IMR-90 (cell line): ENCODE data around the gene CYP2D6. TPM values are rescaled to one million over a fixed set of nuclear protein-coding genes. Genes with fewer than 3 reads are reported as not detected.

ENCODE experiments used
- ATAC-seq: fragments of 200-7000 bp; cut with Tn5 transposase; 2 replicates; pipeline ENCODE4 v1.9.1; 2020; ENCODE audit warnings: low read depth, mild to moderate bottlenecking, moderate library complexity
- BruUV-seq: library from RNA; stranded (reverse); fragments of 400-500 nt; replicated peaks from 2 replicates; lab custom pipeline; 2021; lab: Mats Ljungman, UMichigan
- CTCF ChIA-PET: fragments of 300-600 bp; formaldehyde crosslinking; extraction: SDS; loops from one replicate; lab custom pipeline; 2021; ENCODE audit warnings: antibody characterized with exemption; lab: Yijun Ruan, JAX
- POLR2A ChIA-PET: fragments of 300-600 bp; sonication (Branson Sonifier 250); formaldehyde crosslinking; loops from one replicate; lab custom pipeline; 2022; ENCODE audit warnings: antibody characterized with exemption; ENCODE audit not compliant: unreplicated experiment; lab: Charles Lee
- DNase-seq: peaks from one replicate; pipeline ENCODE4 v3.0.0; 2013
- H2AFZ ChIP-seq: replicated peaks from 2 replicates; pipeline ENCODE3; 2013; ENCODE audit warnings: low read length, mild to moderate bottlenecking; ENCODE audit not compliant: poor library complexity
- H2AK5ac ChIP-seq: 2 replicates; pipeline ENCODE4 v1.6.1; 2013; ENCODE audit warnings: low read depth, low read length, inconsistent platforms
- H2AK9ac ChIP-seq: replicated peaks from 2 replicates; pipeline ENCODE3; 2013; ENCODE audit warnings: mild to moderate bottlenecking, low read depth, low read length, moderate library complexity; ENCODE audit not compliant: poor library complexity
- H2BK120ac ChIP-seq: 2 replicates; pipeline ENCODE4 v1.6.1; 2013; ENCODE audit warnings: low read depth, low read length, inconsistent platforms
- H2BK15ac ChIP-seq: 3 replicates; pipeline ENCODE4 v1.6.1; 2013; ENCODE audit warnings: low read depth, low read length, inconsistent platforms
- H2BK20ac ChIP-seq: 2 replicates; pipeline ENCODE4 v1.6.1; 2013; ENCODE audit warnings: low read depth, mild to moderate bottlenecking, inconsistent platforms, low read length, moderate library complexity
- H2BK5ac ChIP-seq: 2 replicates; pipeline ENCODE4 v1.6.1; 2013; ENCODE audit warnings: mild to moderate bottlenecking, low read depth, low read length, inconsistent platforms; ENCODE audit not compliant: poor library complexity, severe bottlenecking
- H3K14ac ChIP-seq: replicated peaks from 2 replicates; pipeline ENCODE4 v1.6.1; 2013; ENCODE audit warnings: low read depth, low read length, inconsistent platforms
- H3K18ac ChIP-seq: 2 replicates; pipeline ENCODE4 v1.6.1; 2013; ENCODE audit warnings: low read depth, low read length, control low read depth
- H3K23ac ChIP-seq: 2 replicates; pipeline ENCODE4 v1.6.1; 2013; ENCODE audit warnings: low read depth, low read length, inconsistent platforms
- H3K27ac ChIP-seq: 2 replicates; pipeline ENCODE4 v1.5.1; 2013; ENCODE audit warnings: mild to moderate bottlenecking, control low read depth, low read length; ENCODE audit not compliant: insufficient read depth
- H3K27me3 ChIP-seq: 2 replicates; pipeline ENCODE4 v1.6.1; 2013; ENCODE audit warnings: low read length; ENCODE audit not compliant: control insufficient read depth, insufficient read depth
- H3K36me3 ChIP-seq: 2 replicates; pipeline ENCODE4 v1.6.1; 2013; ENCODE audit warnings: low read length, mixed read lengths; ENCODE audit not compliant: control insufficient read depth, insufficient read depth
- H3K4ac ChIP-seq: 2 replicates; pipeline ENCODE4 v1.6.1; 2013; ENCODE audit warnings: low read depth, low read length, inconsistent platforms
- H3K4me1 ChIP-seq: 2 replicates; pipeline ENCODE4 v1.6.1; 2013; ENCODE audit warnings: low read length, mixed read lengths; ENCODE audit not compliant: control insufficient read depth, insufficient read depth
- H3K4me2 ChIP-seq: 2 replicates; pipeline ENCODE4 v1.6.1; 2013; ENCODE audit warnings: low read depth, mild to moderate bottlenecking, control low read depth, low read length, moderate library complexity
- H3K4me3 ChIP-seq: 2 replicates; pipeline ENCODE4 v1.5.1; 2013; ENCODE audit warnings: low read depth, mild to moderate bottlenecking, control low read depth, low read length, moderate library complexity; ENCODE audit not compliant: insufficient read depth
- H3K56ac ChIP-seq: 2 replicates; pipeline ENCODE4 v1.6.1; 2013; ENCODE audit warnings: low read length, inconsistent platforms; ENCODE audit not compliant: insufficient read depth; ENCODE audit errors: extremely low read depth
- H3K79me1 ChIP-seq, 2 experiments: 2 replicates each; pipeline ENCODE4 v1.6.1; 2013; ENCODE audit warnings: low read length in 2 of 2, inconsistent platforms in 1 of 2, low read depth in 1 of 2
- H3K9ac ChIP-seq: 2 replicates; pipeline ENCODE4 v1.6.1; 2013; ENCODE audit warnings: low read depth, low read length, control low read depth
- H3K9me1 ChIP-seq: 2 replicates; pipeline ENCODE4 v1.6.1; 2013; ENCODE audit warnings: low read length, inconsistent platforms; ENCODE audit not compliant: insufficient read depth
- H3K9me3 ChIP-seq: 2 replicates; pipeline ENCODE4 v1.6.1; 2013; ENCODE audit warnings: low read length; ENCODE audit not compliant: control insufficient read depth, insufficient read depth
- H4K20me1 ChIP-seq: 2 replicates; pipeline ENCODE4 v1.6.1; 2013; ENCODE audit warnings: low read length, inconsistent platforms; ENCODE audit not compliant: insufficient read depth
- H4K5ac ChIP-seq: 2 replicates; pipeline ENCODE4 v1.6.1; 2013; ENCODE audit warnings: mild to moderate bottlenecking, low read depth, low read length, control low read depth
- H4K8ac ChIP-seq, 2 experiments: 2 replicates each; pipeline ENCODE4 v1.6.1; 2013; ENCODE audit warnings: low read depth in 2 of 2, low read length in 2 of 2, control low read depth in 1 of 2, inconsistent platforms in 1 of 2
- H4K91ac ChIP-seq: 2 replicates; pipeline ENCODE4 v1.6.1; 2013; ENCODE audit warnings: low read depth, low read length, inconsistent platforms; ENCODE audit not compliant: insufficient read depth
- BHLHE40 ChIP-seq: fragments of 150-350 bp; IDR thresholded peaks from 2 replicates; pipeline ENCODE4 v1.6.1; 2016; ENCODE audit warnings: mild to moderate bottlenecking, low read depth, low read length
- CEBPB ChIP-seq: IDR thresholded peaks from 2 replicates; pipeline ENCODE4 v1.6.1; 2012; ENCODE audit warnings: low read depth, low read length, improper control_type of control experiment
- CHD1 ChIP-seq: IDR thresholded peaks from 2 replicates; pipeline ENCODE4 v1.6.1; 2012; ENCODE audit warnings: low read depth, low read length, improper control_type of control experiment
- MAFK ChIP-seq: IDR thresholded peaks from 2 replicates; pipeline ENCODE4 v1.6.1; 2012; ENCODE audit warnings: low read depth, low read length, improper control_type of control experiment
- NFE2L2 ChIP-seq: fragments of 150-350 bp; IDR thresholded peaks from 2 replicates; pipeline ENCODE4 v1.6.1; 2016; ENCODE audit warnings: low read depth, mild to moderate bottlenecking, low read length
- POLR2A ChIP-seq: IDR thresholded peaks from 2 replicates; pipeline ENCODE4 v1.6.1; 2012; ENCODE audit warnings: mild to moderate bottlenecking, low read depth, low read length
- RFX5 ChIP-seq: IDR thresholded peaks from 2 replicates; pipeline ENCODE4 v1.8.0; 2012; ENCODE audit warnings: low read depth, mild to moderate bottlenecking, low read length, moderate library complexity
- WGBS, 2 experiments: methylation state at CpG; one replicate each; pipeline versions ENCODE4 v1.1.5 to v1.1.7; 2013; ENCODE audit warnings: missing lambda C conversion rate in 2 of 2; ENCODE audit not compliant: insufficient read length in 1 of 2; ENCODE audit errors: extremely low coverage in 2 of 2; 5-methylcytosine and 5-hydroxymethylcytosine counted together
- dilution Hi-C: fragments of 300-500 bp; cut with HindIII; formaldehyde crosslinking; loops from one replicate; pipeline ENCODE4 v1.14.3; 2018; ENCODE audit warnings: low sequenced_read_pairs; ENCODE audit not compliant: unreplicated experiment
- in situ Hi-C: fragments of 300-500 bp; cut with MboI; formaldehyde crosslinking; loops from 3 replicates; pipeline ENCODE4 v1.14.3; 2019; ENCODE audit warnings: low sequenced_read_pairs, inconsistent platforms, mixed read lengths
- intact Hi-C: fragments of 100-400 bp; cut with micrococcal nuclease; formaldehyde crosslinking; loops from 2 replicates; pipeline ENCODE4 v1.10.0; 2022
- polyA plus RNA-seq, 3 experiments: library from polyadenylated mRNA; depleted of rRNA; stranded (reverse); fragments of >200 nt; gene quantifications; 2 replicates each; pipeline ENCODE4 v1.2.3, GENCODE V29; 2012; ENCODE audit warnings: low replicate concordance in 1 of 3
- total RNA-seq: library from RNA; depleted of rRNA; stranded (reverse); fragments of >200 nt; gene quantifications from 2 replicates; pipeline ENCODE4 v1.2.3, GENCODE V29; 2012

Gene CYP2D6
- total and polyA plus RNA-seq, 2 of the 4 experiments (the other 2 are of a cell fraction) = under 0.01 to 0.24 TPM

GRCh38 chr22:42160830-42161696 is 30.5 kb upstream of the CYP2D6 start:
- no peak for ATAC-seq
- Histone ChIP-seq H3K4me2 (no peak overlapping the region), H2BK20ac (no peak overlapping the region), H3K27ac (no peak overlapping the region), H4K5ac (no peak overlapping the region), H2BK15ac (no peak overlapping the region), H3K4me3 (no peak overlapping the region), H4K91ac (no peak overlapping the region), H3K56ac (no peak overlapping the region), H2AFZ (no peak overlapping the region), H3K14ac (no peak overlapping the region), H2AK5ac (no peak overlapping the region), H2AK9ac (peak overlapping the region; percentile 85), H4K8ac (no peak overlapping the region), H3K36me3 (peaks cover 11% of the 10 kb centered on the region; the same call in 1 of the 2 replicates), H4K20me1 (no peaks in the 10 kb centered on the region), H3K9me3 (no peaks in the 10 kb centered on the region), H3K27me3 (no peaks in the 10 kb centered on the region), H3K18ac (no peak overlapping the region), H3K4me1 (no peaks in the 10 kb centered on the region), H3K9me1 (peaks cover 11% of the 10 kb centered on the region), H3K23ac (no peak overlapping the region), H3K79me1 (peaks cover 0 to 2% of the 10 kb centered on the region in 2 experiments; a peak in 1 of 4 replicates), H3K4ac (no peak overlapping the region), H2BK5ac (no peak overlapping the region), H3K9ac (no peak overlapping the region), H2BK120ac (no peak overlapping the region)
- WGBS, 2 experiments = no CpG with 5 or more reads among the region's 18 CpGs
- BruUV-seq = no TSS peak
- in situ Hi-C loops (no loop called here), intact Hi-C loops (no loop called here), dilution Hi-C loops (no loop called here)
- CTCF ChIA-PET = no interaction called here
- POLR2A ChIA-PET = no interaction called here
- no peak for DNase-seq
- TF ChIP-seq MAFK (no peak), CEBPB (no peak), POLR2A (no peak), NFE2L2 (no peak), RFX5 (no peak), BHLHE40 (no peak), CHD1 (no peak)
